Activated naive CD4-positive, alpha-beta T cell treated with anti-CD3 and anti-CD28 coated beads, Interleukin-2, amount 50 U/mL, for 72 hours (primary cell): ENCODE measurements around the gene ENKD1. TPM values are rescaled to one million over a fixed set of nuclear protein-coding genes. Genes with fewer than 3 reads are reported as not detected.
"Not testable (repeated sequence)": the region's sequence is repeated elsewhere in the genome, so short reads cannot be mapped to it uniquely, and the experiment has no call there.

Source experiments
- ATAC-seq, 2 donors: fragments of 150-1000 bp; cut with Tn5 transposase; 2 replicates each; pipeline ENCODE4 v1.10.0; 2021; ENCODE audit warnings: mild to moderate bottlenecking in 2 of 2, moderate library complexity in 2 of 2
- DNase-seq, 2 donors: peaks; one replicate each; pipeline ENCODE4 v3.0.0; 2021 to 2022; ENCODE audit warnings: low spot score in 2 of 2
- H3K27ac Mint-ChIP-seq, 2 donors: one replicate each; pipeline ENCODE4 v1.8.0; 2022; ENCODE audit warnings: mild to moderate bottlenecking in 2 of 2, mixed read lengths in 2 of 2
- H3K36me3 Mint-ChIP-seq, 2 donors: one replicate each; pipeline ENCODE4 v1.8.0; 2022; ENCODE audit warnings: mixed read lengths in 2 of 2
- H3K9me3 Mint-ChIP-seq, 2 donors: one replicate each; pipeline ENCODE4 v1.8.0; 2022; ENCODE audit warnings: mixed read lengths in 2 of 2
- total RNA-seq, 2 donors: library from RNA; stranded (reverse); gene quantifications; one replicate each; pipeline ENCODE4 v1.2.3, GENCODE V29; 2022

ENKD1 gene
- total RNA-seq, 2 donors from 2014 or later, result 2.4 to 11.0 TPM

- DNase-seq, ATAC-seq, H3K27ac Mint-ChIP-seq, H3K36me3 Mint-ChIP-seq, H3K9me3 Mint-ChIP-seq: not testable (repeated sequence)
These were observed 27.2 kb upstream of the ENKD1 start for GRCh38 chr16:67693517-67694285.

DNA sequence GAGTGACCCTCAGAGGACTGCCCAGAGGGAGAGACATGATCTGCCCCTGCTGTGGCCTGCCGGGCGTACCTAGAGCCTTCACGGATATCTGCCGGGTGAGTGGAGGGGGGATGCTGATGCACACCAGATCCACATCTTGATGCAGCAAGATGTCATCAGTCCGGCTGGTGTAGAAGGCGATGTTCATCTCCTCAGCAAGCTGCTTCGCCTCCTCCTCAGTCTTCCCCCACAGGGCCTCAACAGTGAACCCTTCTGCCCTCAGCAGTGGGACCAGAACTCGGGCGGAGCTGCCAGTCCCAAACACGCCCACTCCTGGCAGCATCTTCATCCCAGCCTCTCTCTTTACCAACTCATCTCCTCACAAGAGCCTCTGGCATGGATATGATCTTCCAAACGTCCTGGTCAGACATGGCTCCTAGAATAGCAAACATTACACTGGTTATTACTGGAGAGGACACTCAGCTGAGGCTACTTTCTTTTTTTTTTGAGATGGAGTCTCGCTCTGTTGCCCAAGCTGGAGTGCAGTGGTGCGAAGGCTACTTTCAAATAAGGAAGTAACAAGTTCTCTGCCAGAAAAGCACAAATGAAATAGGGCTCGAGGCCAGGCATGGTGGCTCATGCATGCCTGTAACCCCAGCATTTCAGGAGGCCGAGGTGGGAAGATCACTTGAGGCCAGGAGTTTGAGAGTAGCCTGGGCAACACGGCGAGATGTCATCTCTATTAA is 19.0 kb upstream of the ENKD1 start:
- H3K27ac Mint-ChIP-seq, result peak overlapping the region in 1 of 2 donors; percentile 17
- no peaks in the 10 kb centered on the region for H3K9me3 Mint-ChIP-seq
- no peak for DNase-seq
- no peak for ATAC-seq
- peaks cover 5 to 7% of the 10 kb centered on the region in 2 donors for H3K36me3 Mint-ChIP-seq

DNA sequence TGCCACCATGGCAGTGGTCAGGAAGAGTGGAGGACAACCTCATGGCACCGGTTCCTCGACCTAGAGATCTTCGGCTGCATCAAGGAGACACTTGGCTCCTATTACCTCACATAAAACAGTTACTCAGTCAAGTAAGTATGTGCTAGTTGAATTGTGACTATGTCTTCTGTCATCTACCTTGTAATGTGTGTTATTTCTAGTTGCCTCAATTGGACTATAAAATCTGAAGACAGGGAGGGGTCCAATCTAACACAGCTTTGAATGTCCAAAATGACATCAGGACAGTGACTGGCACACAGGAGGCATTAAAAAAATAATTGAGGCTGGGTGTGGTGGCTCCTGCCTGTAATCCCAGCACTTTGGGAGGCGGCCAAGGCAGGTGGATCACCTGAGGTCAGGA is 17.2 kb upstream of the ENKD1 start:
- Mint-ChIP-seq H3K27ac (peak overlapping the region; percentile 14 to 47), H3K36me3 (peaks cover 5 to 7% of the 10 kb centered on the region in 2 donors), H3K9me3 (no peaks in the 10 kb centered on the region)
- no peak for ATAC-seq
- no peak for DNase-seq

DNA sequence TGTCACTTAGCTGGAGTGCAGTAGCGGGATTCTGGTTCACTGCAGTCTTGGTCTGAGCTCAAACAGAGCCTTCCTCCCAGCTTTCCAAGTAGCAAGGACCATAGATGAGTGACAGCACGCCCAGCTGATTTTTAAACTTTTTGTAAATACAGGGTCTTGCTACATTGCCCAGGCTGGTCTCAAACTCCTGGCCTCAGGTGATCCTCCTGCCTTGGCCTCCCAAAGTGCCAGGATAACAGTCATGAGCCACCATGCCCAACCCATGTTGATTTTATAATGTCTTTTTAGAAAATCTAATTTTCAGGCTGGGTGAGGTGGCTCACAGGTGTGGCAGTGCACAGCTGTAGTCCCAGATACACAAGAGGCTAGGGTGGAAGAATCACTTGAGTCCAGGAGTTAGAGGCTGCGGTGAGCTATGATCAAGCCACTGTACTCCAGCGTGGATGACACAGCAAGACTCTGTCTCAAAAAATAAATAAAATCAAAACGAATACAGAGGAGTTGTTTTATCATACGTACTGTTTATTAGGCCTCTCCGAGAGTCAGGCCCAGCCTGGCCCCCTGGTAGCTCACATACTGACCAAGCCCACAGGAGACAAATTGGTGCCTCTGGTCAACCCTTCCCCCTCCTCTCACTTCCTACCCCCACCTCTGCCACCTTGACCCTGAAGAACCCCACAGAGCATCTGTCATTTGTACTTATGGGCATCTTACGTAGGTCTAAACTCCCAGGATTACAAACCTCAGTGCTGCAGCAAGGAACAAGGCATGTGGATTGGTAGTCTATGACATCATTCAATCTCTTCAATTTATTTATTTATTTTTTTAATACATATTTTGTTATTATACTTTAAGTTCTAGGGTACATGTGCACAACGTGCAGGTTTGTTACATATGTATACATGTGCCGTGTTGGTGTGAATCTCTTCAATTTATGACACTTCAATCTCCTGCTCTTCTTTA is 13.7 kb upstream of the ENKD1 start:
- Mint-ChIP-seq H3K27ac (peak overlapping the region in 1 of 2 donors; percentile 29), H3K9me3 (no peaks in the 10 kb centered on the region), H3K36me3 (peaks cover under 1 to 7% of the 10 kb centered on the region in 2 donors)
- no peak for DNase-seq
- no peak for ATAC-seq

GRCh38 chr16:67678354-67679023 is 11.9 kb upstream of the ENKD1 start:
- ATAC-seq (no peak), DNase-seq (no peak)
- no peak overlapping the region for H3K27ac Mint-ChIP-seq
- peaks cover 0 to 3% of the 10 kb centered on the region in 2 donors for H3K36me3 Mint-ChIP-seq
- no peaks in the 10 kb centered on the region for H3K9me3 Mint-ChIP-seq

GRCh38 chr16:67677712-67678111 is 11.2 kb upstream of the ENKD1 start:
- no peaks in the 10 kb centered on the region for H3K36me3 Mint-ChIP-seq
- ATAC-seq (no peak), DNase-seq (no peak)
- H3K9me3 Mint-ChIP-seq, result no peaks in the 10 kb centered on the region
- no peak overlapping the region for H3K27ac Mint-ChIP-seq

DNA sequence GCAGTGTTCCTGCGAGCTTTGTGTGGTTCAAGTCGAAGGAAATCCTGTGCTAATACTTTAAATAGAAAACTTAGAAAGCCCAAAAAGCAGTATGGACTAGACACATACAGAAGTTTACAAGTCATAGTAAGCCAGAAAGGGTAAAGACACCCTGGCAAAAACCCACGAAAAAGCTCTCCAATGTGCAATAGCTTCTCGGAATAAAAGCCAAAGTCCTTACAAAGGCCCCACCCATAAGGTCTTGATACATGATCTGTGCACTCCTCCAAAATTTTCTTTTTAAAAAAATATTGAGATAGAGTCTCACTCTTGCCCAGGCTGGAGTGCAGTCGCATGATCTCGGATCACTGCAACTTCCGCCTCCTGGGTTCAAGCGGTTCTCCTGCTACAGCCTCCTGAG is 10.4 kb upstream of the ENKD1 start:
- Mint-ChIP-seq H3K9me3 (no peaks in the 10 kb centered on the region), H3K36me3 (no peaks in the 10 kb centered on the region), H3K27ac (no peak overlapping the region)
- DNase-seq (no peak), ATAC-seq (no peak)

GRCh38 chr16:67676516-67676915 is 10.0 kb upstream of the ENKD1 start:
- Mint-ChIP-seq H3K9me3 (no peaks in the 10 kb centered on the region), H3K36me3 (no peaks in the 10 kb centered on the region)
- ATAC-seq, result no peak

DNA sequence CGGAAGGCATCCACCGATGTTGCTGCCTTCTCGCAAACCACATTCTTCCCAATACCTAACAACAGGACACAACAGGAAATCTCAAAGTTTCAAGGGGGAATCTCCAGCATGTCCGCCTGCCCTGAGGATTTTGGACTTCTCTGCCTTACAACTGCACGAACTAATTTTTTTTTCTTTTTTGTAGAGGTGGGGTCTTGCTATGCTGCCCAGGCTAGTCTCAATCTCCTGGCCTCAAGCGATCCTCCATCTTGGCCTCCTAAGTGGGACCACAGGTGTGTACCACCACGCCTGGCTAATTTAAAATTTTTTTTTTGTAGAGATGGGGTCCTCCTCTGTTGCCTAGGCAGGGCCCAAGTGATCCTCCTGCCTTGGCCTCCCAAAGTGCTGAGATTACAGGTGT is 9.4 kb upstream of the ENKD1 start:
- Mint-ChIP-seq H3K27ac (no peak overlapping the region), H3K36me3 (no peaks in the 10 kb centered on the region), H3K9me3 (no peaks in the 10 kb centered on the region)
- DNase-seq, result no peak
- ATAC-seq, result no peak

More at GRCh38 chr16:67676516-67676915, 10.0 kb upstream of the ENKD1 start:
- DNase-seq, result no peak
- H3K27ac Mint-ChIP-seq, result peak overlapping the region in 1 of 2 donors; percentile 88

- no peaks in the 10 kb centered on the region for H3K9me3 Mint-ChIP-seq
- no peak for DNase-seq
These were observed 9.0 kb upstream of the ENKD1 start for GRCh38 chr16:67675579-67675935.

DNA sequence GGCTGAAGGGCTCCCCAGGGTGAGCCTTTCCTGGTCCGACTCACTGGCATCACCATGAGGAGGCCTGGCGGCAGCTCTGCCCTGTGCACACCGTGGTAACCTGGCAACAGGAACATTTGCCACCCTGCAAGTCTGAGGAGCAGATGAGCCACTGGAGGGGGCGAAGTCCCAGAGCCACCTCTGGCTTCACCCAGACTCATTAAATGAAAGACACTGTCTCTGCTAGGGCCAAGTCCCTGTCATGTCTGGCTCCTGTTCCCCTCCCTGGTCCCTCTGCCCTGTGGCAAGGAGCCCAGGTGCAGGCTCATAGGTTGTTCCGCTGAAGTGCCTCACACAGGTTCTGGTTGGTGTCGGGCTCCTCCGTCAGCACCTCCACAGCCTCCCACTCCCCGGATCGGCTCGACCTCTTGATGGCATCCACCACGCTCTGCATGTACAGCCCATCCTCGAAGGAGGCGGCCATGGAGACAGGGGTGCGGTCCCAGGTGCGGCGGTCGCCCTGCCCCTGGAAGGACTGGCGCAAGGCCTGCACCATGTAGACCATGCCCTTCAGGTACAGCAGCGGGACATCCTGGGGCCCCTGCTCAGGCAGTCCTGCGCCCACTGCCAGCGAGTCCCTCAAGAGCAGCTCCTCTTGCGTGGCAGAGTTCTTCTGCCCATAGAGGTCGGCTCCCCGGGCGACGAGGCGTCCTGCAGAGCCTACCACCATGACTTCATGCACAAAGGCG is 8.5 kb upstream of the ENKD1 start:
- ATAC-seq, result no peak
- Mint-ChIP-seq H3K36me3 (no peaks in the 10 kb centered on the region), H3K27ac (peak overlapping the region in 1 of 2 donors; percentile 86), H3K9me3 (no peaks in the 10 kb centered on the region)
- DNase-seq, result no peak

More at GRCh38 chr16:67675579-67675935, 9.0 kb upstream of the ENKD1 start:
- no peak for ATAC-seq
- Mint-ChIP-seq H3K27ac (peak overlapping the region in 1 of 2 donors; percentile 86), H3K36me3 (no peaks in the 10 kb centered on the region)

DNA sequence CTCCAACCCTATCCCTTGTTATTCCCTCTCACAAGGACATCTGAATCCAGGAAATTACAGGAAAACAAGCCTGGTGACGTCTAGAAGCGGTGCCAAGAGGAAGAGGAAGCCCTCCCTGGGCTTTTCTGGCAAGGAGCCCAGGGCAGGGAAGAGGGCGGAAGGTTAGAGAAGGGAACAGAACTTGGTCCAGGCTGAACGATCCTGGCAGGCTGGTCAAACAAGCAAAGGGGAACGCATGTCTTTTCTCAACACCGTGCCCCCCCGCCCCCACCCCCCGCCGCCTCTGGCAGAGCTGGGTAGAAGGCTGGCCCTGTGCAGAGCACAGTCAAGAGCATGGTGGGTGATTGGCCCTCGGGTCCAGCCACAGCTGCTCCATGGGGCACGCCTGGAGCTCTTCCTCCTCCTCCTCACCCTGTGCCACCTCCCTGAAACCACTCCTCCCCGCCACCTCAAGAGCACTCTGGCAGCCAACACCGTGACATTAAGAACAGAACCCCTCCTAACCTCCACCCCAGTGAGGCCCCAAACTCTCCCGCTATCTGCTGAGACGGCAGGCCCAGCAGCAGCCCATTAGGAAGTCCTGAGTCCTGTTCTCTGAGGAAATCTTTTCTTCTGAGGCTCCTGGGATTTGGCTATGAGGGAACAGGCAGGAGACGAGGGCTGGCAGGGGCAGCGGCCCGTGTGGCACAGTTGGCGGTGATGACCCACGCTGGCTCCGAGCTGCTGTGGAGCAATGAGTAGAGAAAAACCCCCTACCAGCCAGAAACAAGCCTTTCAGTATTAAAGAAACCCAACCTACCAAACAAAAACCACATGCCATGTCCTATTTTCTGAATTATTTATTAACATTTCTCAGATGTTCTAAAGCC is 7.4 kb upstream of the ENKD1 start:
- Mint-ChIP-seq H3K27ac (peak overlapping the region; percentile 74 to 86), H3K9me3 (no peaks in the 10 kb centered on the region), H3K36me3 (no peaks in the 10 kb centered on the region)
- ATAC-seq (no peak), DNase-seq (no peak)

DNA sequence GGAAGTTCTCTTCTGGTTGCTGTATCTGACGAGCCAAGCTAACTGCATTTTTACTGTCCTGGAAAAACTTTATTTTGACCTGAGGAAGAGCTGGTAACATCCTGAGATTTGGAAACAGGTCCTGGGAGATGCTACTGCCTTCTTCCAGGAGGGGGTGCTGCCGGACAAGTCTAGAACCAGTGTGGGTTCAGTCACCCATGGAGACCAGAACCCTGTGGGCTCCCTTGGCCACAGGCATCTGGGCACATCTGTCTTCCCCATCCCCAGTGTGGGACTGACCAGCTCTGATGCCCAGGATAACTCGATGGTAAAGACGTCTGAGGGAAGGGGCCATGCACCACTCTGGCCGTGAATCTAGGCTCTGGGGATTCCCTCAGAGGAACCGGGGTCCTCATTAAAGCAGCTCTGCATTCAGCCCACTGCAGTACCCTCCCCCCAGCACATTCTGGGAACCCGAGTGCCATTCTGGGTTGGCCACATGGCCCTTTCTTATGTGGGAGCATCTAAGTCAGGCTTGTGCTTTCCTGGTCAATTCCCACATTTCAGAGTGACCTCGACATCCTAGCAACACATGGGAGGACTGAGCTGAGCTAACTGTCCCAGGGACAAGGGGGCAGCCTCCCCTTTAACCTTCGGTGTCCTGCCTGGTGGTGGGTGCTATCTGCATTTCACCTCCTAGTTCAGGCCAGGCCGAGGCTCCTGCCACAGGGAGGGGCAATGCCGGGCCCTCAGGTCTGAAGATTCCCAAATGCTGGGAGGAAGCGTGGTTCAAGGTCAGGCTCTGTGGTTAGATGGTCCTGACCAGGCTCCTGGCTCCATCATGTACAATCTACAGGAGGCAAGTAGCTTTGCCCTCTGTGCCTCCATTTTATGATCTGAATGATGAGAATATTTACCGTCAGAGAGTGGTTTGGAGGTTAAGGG is 6.5 kb upstream of the ENKD1 start:
- no peaks in the 10 kb centered on the region for H3K36me3 Mint-ChIP-seq
- DNase-seq (peak in 1 of 2 donors; percentile 70), ATAC-seq (peak; percentile 21 to 41)
- H3K9me3 Mint-ChIP-seq, result no peaks in the 10 kb centered on the region
- H3K27ac Mint-ChIP-seq, result peak overlapping the region in 1 of 2 donors; percentile 15

DNA sequence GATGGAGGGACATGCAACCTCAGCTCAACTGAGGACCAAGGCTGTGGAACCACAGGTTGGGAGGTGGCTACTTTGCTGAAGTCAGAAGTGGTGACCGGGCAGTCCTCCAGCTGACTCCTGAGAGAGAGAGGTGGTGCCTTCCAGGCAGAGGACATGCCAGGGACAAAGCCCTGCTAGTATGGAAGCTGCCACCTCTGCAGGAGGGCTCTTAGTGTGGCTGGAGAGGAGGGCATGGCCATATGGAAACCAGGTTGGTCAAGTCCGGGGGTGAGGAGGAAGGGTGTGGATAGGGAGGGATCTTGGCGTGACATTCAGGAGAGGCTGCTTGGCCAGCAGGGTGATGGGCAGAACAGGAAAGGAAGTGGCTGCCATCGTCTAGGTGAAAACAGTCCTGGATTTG is 5.8 kb upstream of the ENKD1 start:
- no peak for DNase-seq
- no peak for ATAC-seq
- Mint-ChIP-seq H3K27ac (peak overlapping the region in 1 of 2 donors; percentile 15), H3K9me3 (no peaks in the 10 kb centered on the region), H3K36me3 (no peaks in the 10 kb centered on the region)
